HepG2 (cell line): ENCODE measurements around the gene NOP14.
"Not testable (repeated sequence)": the region's sequence is repeated elsewhere in the genome, so short reads cannot be mapped to it uniquely, and the experiment has no call there.

ENCODE experiments used
- ZNF670 ChIP-seq: sonication (generic); formaldehyde crosslinking; IDR thresholded peaks from 2 replicates; pipeline ENCODE4 v1.8.0; 2022; ENCODE audit warnings: mild to moderate bottlenecking, missing genetic modification reagents, borderline replicate concordance
- TF ChIP-seq, protein P1 (sequence below): sonication (generic); formaldehyde crosslinking; IDR thresholded peaks from 2 replicates; pipeline ENCODE4 v1.8.1; 2022; ENCODE audit warnings: mild to moderate bottlenecking, missing genetic modification reagents
- TF ChIP-seq, protein P2 (sequence below): sonication (generic); formaldehyde crosslinking; IDR thresholded peaks from 2 replicates; pipeline ENCODE4 v1.5.0; 2020; ENCODE audit warnings: mild to moderate bottlenecking, missing genetic modification reagents, moderate library complexity

DNA sequence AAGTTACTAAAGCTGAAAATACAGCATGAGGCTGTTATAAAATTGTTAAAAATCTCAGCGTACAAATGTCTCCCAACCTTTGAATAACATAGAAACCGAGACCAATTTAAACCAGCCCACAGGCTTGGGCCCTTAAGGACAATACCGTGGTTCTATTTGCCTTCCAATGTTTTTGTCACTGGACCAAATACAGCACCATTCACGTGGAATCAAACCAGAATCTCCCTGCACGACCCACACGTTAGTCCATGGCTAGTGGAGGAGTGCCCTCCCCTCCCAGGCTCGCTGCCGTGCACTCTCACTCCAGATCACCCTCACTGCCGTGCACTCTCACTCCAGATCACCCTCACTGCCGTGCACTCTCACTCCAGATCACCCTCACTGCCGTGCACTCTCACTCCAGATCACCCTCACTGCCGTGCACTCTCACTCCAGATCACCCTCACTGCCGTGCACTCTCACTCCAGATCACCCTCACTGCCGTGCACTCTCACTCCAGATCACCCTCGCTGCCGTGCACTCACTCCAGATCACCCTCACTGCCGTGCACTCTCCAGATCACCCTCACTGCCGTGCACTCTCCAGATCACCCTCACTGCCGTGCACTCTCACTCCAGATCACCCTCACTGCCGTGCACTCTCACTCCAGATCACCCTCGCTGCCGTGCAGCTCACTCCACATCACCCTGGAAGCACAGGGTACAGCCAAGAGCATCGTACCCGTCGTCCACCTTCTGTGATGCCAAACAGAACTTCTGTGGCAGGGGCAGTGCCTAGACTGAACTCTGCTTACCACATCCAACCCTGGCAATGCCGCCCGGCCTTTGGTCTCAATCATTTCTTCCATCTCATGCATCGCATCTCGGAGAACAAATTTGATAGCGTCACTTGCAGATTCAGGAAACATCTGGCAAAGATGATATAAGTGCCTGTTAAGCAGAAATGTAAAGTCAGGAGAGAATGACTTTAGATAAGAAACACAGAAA, 17.3 kb downstream of the NOP14 start:
- TF ChIP-seq, protein P1, sequence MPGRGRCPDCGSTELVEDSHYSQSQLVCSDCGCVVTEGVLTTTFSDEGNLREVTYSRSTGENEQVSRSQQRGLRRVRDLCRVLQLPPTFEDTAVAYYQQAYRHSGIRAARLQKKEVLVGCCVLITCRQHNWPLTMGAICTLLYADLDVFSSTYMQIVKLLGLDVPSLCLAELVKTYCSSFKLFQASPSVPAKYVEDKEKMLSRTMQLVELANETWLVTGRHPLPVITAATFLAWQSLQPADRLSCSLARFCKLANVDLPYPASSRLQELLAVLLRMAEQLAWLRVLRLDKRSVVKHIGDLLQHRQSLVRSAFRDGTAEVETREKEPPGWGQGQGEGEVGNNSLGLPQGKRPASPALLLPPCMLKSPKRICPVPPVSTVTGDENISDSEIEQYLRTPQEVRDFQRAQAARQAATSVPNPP (CRISPR knock-in tag): not testable (repeated sequence)
- TF ChIP-seq ZNF670: not testable (repeated sequence)
- TF ChIP-seq, protein P2, sequence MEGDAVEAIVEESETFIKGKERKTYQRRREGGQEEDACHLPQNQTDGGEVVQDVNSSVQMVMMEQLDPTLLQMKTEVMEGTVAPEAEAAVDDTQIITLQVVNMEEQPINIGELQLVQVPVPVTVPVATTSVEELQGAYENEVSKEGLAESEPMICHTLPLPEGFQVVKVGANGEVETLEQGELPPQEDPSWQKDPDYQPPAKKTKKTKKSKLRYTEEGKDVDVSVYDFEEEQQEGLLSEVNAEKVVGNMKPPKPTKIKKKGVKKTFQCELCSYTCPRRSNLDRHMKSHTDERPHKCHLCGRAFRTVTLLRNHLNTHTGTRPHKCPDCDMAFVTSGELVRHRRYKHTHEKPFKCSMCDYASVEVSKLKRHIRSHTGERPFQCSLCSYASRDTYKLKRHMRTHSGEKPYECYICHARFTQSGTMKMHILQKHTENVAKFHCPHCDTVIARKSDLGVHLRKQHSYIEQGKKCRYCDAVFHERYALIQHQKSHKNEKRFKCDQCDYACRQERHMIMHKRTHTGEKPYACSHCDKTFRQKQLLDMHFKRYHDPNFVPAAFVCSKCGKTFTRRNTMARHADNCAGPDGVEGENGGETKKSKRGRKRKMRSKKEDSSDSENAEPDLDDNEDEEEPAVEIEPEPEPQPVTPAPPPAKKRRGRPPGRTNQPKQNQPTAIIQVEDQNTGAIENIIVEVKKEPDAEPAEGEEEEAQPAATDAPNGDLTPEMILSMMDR (CRISPR knock-in tag): not testable (repeated sequence)
